ENCODE data around the gene CACNA1A. TPM values are rescaled to one million over a fixed set of nuclear protein-coding genes. Genes with fewer than 3 reads are reported as not detected.

Gene CACNA1A
- total RNA-seq, 1 donor = 42.8 TPM

DNA sequence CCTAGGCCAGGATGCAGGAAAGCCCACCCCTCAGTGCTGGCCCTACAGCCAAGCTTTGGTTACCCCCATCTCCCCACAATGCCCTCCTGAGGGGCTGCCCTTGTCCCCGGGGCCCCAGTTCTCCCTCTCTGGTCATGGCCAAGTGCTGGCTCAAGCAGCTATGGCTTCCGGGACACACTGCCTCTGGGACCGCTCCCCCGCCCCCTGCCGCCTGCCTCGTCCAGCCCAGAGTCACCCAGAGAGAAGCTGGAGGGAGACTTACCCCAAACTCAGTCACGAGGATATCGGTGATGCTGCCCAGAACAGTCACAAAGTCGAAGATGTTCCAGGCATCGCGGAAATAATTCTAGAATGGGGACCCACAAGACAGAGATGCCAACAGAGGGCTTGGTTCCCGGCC, 261.4 kb downstream of the CACNA1A start:
- DNase-seq (ENCODE audit: low read depth) = no peak
- no peak overlapping the region for H3K4me3 ChIP-seq (ENCODE audit: low read depth, low read length)
- TF ChIP-seq CTCF (IDR thresholded peaks at IDR 0.05; ENCODE audit: insufficient read depth, low read length) = no peak

DNA sequence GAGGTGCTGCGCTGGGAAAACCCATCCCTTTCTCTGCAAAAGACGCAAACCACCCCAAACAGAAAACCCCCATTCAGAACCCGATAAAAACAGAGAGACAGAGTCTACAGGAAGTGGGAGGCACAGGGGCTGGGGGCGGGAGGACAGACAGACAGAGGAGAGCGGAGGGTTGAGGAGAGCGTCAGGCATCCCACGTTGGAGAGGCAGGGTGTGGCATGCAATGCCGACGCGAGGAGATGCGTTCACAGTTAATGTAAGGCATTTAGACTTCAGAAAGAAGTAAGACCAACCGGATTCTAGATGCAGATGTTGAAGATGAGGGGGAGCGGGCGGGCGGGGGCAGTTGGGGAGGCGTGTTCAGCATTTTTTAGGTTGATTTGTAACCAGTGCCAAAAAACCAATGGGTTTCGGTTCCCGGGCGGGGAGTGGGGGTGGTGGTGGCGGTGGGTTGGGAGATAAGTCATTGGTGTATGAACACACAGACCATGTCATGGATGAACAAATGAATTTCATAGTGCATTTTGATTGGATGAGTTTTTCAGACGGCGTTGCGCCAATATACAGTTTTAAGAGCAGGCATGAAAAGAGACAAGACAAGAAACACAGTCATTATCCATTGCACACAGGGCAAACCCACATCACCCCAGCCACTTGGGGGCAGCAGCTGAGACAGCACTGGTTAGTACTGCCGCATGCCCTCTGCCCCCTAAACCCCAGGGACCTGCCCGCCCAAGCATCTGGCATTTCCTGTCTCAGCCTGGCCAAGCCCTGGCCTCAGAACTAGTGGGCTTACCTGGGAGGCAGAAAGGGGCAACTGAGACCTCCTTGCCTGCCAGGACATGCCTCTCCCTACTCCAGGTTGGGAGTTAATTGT, 264.8 kb downstream of the CACNA1A start:
- no peak for DNase-seq (ENCODE audit: low read depth)
- no peak overlapping the region for H3K4me3 ChIP-seq (ENCODE audit: low read depth, low read length)
- no peak for TF ChIP-seq CTCF (IDR thresholded peaks at IDR 0.05; ENCODE audit: insufficient read depth, low read length)

- no peak for DNase-seq (ENCODE audit: low read depth)
- H3K4me3 ChIP-seq (ENCODE audit: low read depth, low read length) = no peak overlapping the region
- TF ChIP-seq CTCF (IDR thresholded peaks at IDR 0.05; ENCODE audit: insufficient read depth, low read length) = no peak
These were observed 265.8 kb downstream of the CACNA1A start for GRCh38 chr19:13240312-13241022.

- no peak for TF ChIP-seq CTCF (IDR thresholded peaks at IDR 0.05; ENCODE audit: insufficient read depth, low read length)
- DNase-seq (ENCODE audit: low read depth) = no peak
- no peak overlapping the region for H3K4me3 ChIP-seq (ENCODE audit: low read depth, low read length)
These were observed 267.3 kb downstream of the CACNA1A start for GRCh38 chr19:13238891-13239534.

DNA sequence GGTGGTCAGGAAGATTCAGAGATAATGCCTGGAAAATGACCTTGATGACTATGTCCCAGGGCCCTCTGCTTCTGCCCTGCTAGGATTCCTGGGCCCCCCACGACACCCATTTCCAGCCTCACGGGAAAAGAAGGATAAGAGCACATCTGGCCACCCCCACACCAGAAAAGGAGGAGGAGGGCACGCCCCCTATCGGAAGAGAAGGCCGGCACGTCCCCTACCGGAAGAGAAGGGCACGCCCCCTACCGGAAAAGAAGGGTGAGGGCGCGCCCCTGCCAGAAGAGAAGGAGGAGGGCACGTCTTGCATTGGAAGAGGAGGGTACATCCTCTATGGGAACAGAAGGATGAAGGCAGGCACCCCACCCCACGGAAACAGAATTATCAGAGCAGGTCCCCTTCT, 271.8 kb downstream of the CACNA1A start:
- DNase-seq (ENCODE audit: low read depth) = peak; percentile 31
- peak; percentile 63 for TF ChIP-seq CTCF (IDR thresholded peaks at IDR 0.05; ENCODE audit: insufficient read depth, low read length)

GRCh38 chr19:13231663-13232062, 274.6 kb downstream of the CACNA1A start:
- no peak for TF ChIP-seq CTCF (IDR thresholded peaks at IDR 0.05; ENCODE audit: insufficient read depth, low read length)
- DNase-seq (ENCODE audit: low read depth) = peak; percentile 16
- H3K4me3 ChIP-seq (ENCODE audit: low read depth, low read length) = no peak overlapping the region

More for the DNA sequence above, 271.8 kb downstream of the CACNA1A start:
- H3K4me3 ChIP-seq (ENCODE audit: low read depth, low read length) = no peak overlapping the region

All from fibroblast of the aortic adventitia (primary cell).